Measurements from ENCODE around the gene NCK1.

DNA sequence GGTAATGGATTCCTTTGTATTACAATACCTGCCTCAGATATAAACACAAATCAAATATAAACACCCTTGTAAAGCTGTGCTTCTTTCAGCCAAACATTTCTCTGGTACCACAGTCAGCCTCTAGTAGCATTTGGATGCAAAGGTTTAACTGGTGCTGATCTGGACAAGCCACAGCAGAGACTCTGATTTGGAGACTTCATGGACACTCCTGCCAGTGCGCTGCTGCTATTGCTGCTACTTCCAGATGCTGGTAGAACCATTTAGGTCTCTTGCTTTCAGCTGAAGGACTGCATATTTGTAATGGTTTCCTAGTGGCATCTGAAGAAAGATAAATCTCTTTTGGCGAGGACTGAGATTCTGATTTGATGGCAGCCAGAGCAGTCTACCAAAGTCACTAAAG, 36.9 kb downstream of the NCK1 start:
- TF ChIP-seq GABPA (IDR thresholded peaks at IDR 0.05; ENCODE audit: low read depth, low read length), result no peak
- TF ChIP-seq GABPA (CRISPR knock-in tag; IDR thresholded peaks at IDR 0.05; ENCODE audit: low read depth), result no peak
- no peak for TF ChIP-seq SMARCC2 (IDR thresholded peaks at IDR 0.05)
- TF ChIP-seq, protein P1, sequence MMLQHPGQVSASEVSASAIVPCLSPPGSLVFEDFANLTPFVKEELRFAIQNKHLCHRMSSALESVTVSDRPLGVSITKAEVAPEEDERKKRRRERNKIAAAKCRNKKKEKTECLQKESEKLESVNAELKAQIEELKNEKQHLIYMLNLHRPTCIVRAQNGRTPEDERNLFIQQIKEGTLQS (CRISPR knock-in tag; IDR thresholded peaks at IDR 0.05), result no peak
- TF ChIP-seq, protein P2, sequence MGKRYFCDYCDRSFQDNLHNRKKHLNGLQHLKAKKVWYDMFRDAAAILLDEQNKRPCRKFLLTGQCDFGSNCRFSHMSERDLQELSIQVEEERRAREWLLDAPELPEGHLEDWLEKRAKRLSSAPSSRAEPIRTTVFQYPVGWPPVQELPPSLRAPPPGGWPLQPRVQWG (CRISPR knock-in tag; IDR thresholded peaks at IDR 0.05; ENCODE audit: borderline replicate concordance, low read depth), result no peak
- TF ChIP-seq, protein P3, sequence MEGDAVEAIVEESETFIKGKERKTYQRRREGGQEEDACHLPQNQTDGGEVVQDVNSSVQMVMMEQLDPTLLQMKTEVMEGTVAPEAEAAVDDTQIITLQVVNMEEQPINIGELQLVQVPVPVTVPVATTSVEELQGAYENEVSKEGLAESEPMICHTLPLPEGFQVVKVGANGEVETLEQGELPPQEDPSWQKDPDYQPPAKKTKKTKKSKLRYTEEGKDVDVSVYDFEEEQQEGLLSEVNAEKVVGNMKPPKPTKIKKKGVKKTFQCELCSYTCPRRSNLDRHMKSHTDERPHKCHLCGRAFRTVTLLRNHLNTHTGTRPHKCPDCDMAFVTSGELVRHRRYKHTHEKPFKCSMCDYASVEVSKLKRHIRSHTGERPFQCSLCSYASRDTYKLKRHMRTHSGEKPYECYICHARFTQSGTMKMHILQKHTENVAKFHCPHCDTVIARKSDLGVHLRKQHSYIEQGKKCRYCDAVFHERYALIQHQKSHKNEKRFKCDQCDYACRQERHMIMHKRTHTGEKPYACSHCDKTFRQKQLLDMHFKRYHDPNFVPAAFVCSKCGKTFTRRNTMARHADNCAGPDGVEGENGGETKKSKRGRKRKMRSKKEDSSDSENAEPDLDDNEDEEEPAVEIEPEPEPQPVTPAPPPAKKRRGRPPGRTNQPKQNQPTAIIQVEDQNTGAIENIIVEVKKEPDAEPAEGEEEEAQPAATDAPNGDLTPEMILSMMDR (CRISPR knock-in tag; IDR thresholded peaks at IDR 0.05), result no peak
- no peak for TF ChIP-seq POLR2AphosphoS5 (IDR thresholded peaks at IDR 0.05; ENCODE audit: low read depth, low read length)
- TF ChIP-seq, protein P4, sequence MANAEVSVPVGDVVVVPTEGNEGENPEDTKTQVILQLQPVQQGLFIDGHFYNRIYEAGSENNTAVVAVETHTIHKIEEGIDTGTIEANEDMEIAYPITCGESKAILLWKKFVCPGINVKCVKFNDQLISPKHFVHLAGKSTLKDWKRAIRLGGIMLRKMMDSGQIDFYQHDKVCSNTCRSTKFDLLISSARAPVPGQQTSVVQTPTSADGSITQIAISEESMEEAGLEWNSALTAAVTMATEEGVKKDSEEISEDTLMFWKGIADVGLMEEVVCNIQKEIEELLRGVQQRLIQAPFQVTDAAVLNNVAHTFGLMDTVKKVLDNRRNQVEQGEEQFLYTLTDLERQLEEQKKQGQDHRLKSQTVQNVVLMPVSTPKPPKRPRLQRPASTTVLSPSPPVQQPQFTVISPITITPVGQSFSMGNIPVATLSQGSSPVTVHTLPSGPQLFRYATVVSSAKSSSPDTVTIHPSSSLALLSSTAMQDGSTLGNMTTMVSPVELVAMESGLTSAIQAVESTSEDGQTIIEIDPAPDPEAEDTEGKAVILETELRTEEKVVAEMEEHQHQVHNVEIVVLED (CRISPR knock-in tag; IDR thresholded peaks at IDR 0.05; ENCODE audit: borderline replicate concordance), result no peak
- no peak for TF ChIP-seq PAWR (CRISPR knock-in tag; IDR thresholded peaks at IDR 0.05; ENCODE audit: borderline replicate concordance)
- TF ChIP-seq ZBTB25 (CRISPR knock-in tag; IDR thresholded peaks at IDR 0.05), result no peak
- TF ChIP-seq EZH2 (conservative IDR thresholded peaks at IDR 0.05; ENCODE audit: low read depth, low read length), result no peak
